ENCODE data around the gene TENM4. TPM values are rescaled to one million over a fixed set of nuclear protein-coding genes. Genes with fewer than 3 reads are reported as not detected.

The TENM4 gene
- polyA plus RNA-seq, 1 donor = 5.2 TPM

- DNase-seq (ENCODE audit: low read depth) = no peak
Observed at GRCh38 chr11:78706551-78706950, 734.3 kb downstream of the TENM4 start.

GRCh38 chr11:78704811-78705210, 736.0 kb downstream of the TENM4 start:
- DNase-seq (ENCODE audit: low read depth) = no peak

GRCh38 chr11:78699609-78700135, 741.2 kb downstream of the TENM4 start:
- DNase-seq (ENCODE audit: low read depth) = no peak

- no peak for DNase-seq (ENCODE audit: low read depth)
Observed at GRCh38 chr11:78698612-78699011, 742.2 kb downstream of the TENM4 start.

GRCh38 chr11:78696177-78696576, 744.7 kb downstream of the TENM4 start:
- DNase-seq (ENCODE audit: low read depth) = no peak

- DNase-seq (ENCODE audit: low read depth) = no peak
Observed at GRCh38 chr11:78694152-78694551, 746.7 kb downstream of the TENM4 start.

GRCh38 chr11:78691215-78691614, 749.6 kb downstream of the TENM4 start:
- no peak for DNase-seq (ENCODE audit: low read depth)

GRCh38 chr11:78690352-78690987, 750.4 kb downstream of the TENM4 start:
- no peak for DNase-seq (ENCODE audit: low read depth)

- no peak for DNase-seq (ENCODE audit: low read depth)
Observed at GRCh38 chr11:78689585-78690153, 751.2 kb downstream of the TENM4 start.

GRCh38 chr11:78689101-78689500, 751.7 kb downstream of the TENM4 start:
- DNase-seq (ENCODE audit: low read depth) = no peak

GRCh38 chr11:78688460-78688859, 752.4 kb downstream of the TENM4 start:
- DNase-seq (ENCODE audit: low read depth) = no peak

- no peak for DNase-seq (ENCODE audit: low read depth)
Observed at GRCh38 chr11:78685156-78685555, 755.7 kb downstream of the TENM4 start.

GRCh38 chr11:78684377-78684776, 756.5 kb downstream of the TENM4 start:
- no peak for DNase-seq (ENCODE audit: low read depth)

- DNase-seq (ENCODE audit: low read depth) = no peak
Observed at GRCh38 chr11:78683774-78684173, 757.1 kb downstream of the TENM4 start.

- DNase-seq (ENCODE audit: low read depth) = no peak
Observed at GRCh38 chr11:78676026-78676557, 764.7 kb downstream of the TENM4 start.

- DNase-seq (ENCODE audit: low read depth) = no peak
Observed at GRCh38 chr11:78672850-78673620, 767.8 kb downstream of the TENM4 start.

- DNase-seq (ENCODE audit: low read depth) = no peak
Observed at GRCh38 chr11:78669249-78669648, 771.6 kb downstream of the TENM4 start.

GRCh38 chr11:78667461-78667860, 773.4 kb downstream of the TENM4 start:
- no peak for DNase-seq (ENCODE audit: low read depth)

GRCh38 chr11:78666675-78667160, 774.1 kb downstream of the TENM4 start:
- DNase-seq (ENCODE audit: low read depth) = no peak

- no peak for DNase-seq (ENCODE audit: low read depth)
Observed at GRCh38 chr11:78664636-78665035, 776.2 kb downstream of the TENM4 start.

GRCh38 chr11:78662811-78663210, 778.0 kb downstream of the TENM4 start:
- DNase-seq (ENCODE audit: low read depth) = no peak

GRCh38 chr11:78660471-78660870, 780.4 kb downstream of the TENM4 start:
- no peak for DNase-seq (ENCODE audit: low read depth)

Measured in forelimb muscle (tissue), 1 donor.